Hematopoietic multipotent progenitor cell (in vitro differentiated cells): ENCODE data around the gene CFAP53. TPM values are rescaled to one million over a fixed set of nuclear protein-coding genes. Genes with fewer than 3 reads are reported as not detected.
"Not testable (repeated sequence)": the region's sequence is repeated elsewhere in the genome, so short reads cannot be mapped to it uniquely, and the experiment has no call there.

ENCODE experiments used
- DNase-seq, 3 donors: peaks; one replicate each; pipeline ENCODE4 v3.0.0-alpha.2; 2011 to 2015; ENCODE audit warnings: low read depth in 2 of 3, low spot score in 2 of 3
- total RNA-seq: library from RNA; depleted of rRNA; stranded (reverse); fragments of >200 nt; gene quantifications from one replicate; pipeline ENCODE4 v1.2.3, GENCODE V29; 2012

CFAP53 gene
- total RNA-seq, 1 donor, result 0.27 TPM

DNA sequence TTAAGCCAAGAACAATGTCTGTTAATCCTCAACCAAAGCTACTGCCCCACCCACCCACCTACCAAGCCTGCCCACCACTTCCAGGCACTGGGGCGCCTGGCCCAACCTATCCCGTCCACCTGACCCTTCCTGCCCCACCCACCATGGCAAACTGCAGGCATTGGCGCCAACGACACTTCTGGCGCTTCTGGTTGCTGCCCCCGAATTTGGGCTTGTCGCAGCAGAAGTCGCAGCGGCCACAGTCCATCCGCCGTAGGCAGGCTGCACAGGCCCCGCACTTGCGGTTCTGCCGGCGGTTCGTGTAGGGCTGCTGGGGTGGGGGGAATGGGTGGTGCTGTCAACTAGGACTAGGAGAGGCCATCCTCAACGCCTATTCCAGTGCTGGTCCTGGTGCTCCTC is 7.7 kb upstream of the CFAP53 start:
- no peak for DNase-seq

DNA sequence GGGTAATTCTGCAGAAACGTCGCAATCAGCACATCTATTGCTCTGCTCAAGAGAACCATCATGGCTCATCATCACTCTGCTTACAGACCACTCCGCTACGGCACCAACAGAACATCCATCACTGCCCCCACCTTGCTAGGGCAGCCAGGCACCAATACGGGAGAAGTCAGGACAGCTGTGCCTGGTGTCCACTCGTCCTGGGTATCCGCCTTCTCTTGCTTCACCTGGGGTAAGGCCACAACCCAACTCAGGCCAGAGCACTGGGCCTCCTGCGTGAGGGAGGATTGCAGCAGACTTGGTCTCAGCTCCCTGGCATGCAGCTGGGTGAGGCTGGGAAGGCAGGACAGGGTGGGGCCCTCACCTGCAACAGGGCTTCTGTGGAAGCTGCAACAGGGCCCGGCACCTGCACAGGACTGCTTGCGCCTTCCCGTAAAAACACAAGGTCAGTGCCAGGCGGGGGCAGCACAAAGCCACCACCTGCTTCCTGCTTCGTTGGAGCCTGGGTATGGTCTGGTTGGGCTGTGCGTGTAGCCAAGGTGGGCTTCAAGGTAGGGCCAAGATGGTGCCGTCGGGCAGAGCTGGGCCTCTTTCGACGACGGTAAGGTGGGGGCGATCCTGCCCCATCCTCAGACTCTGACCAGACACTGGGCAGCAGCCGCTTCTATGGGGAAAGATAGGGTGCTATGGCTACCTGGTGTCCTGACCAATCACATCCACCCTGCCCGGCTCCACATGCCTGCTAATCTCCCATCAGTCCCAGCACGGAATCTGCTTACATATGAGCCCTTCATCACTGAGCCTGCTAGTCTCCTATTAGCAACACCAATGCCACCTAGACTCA is 7.1 kb upstream of the CFAP53 start:
- DNase-seq, result no peak

GRCh38 chr18:50272568-50272967 is 6.3 kb upstream of the CFAP53 start:
- DNase-seq, result no peak

- DNase-seq, result peak; percentile 44 to 83 (median 83)
Observed at GRCh38 chr18:50268022-50268747, 1.9 kb upstream of the CFAP53 start.

GRCh38 chr18:50262977-50263376 is 3.3 kb downstream of the CFAP53 start:
- DNase-seq, result no peak

- no peak for DNase-seq
Observed at GRCh38 chr18:50250935-50251334, 15.4 kb downstream of the CFAP53 start.

DNA sequence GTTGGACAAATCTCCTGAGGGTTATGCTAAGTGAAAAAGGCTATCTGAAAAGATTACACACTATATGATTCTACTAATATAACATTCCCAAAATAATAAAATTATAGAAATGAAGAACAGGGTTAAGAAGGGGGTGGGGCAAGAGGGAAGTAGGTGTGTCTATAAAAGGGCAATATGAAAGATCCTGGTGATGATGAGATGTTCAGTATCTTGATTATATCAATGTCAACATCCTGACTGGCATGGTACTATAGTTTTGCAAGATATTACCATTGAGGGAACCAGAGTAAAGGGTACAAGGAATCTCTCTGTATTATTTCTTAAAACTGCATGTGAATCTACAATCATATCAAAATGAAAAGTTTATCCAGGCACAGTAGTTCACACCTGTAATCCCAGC is 16.7 kb downstream of the CFAP53 start:
- DNase-seq, result no peak

DNA sequence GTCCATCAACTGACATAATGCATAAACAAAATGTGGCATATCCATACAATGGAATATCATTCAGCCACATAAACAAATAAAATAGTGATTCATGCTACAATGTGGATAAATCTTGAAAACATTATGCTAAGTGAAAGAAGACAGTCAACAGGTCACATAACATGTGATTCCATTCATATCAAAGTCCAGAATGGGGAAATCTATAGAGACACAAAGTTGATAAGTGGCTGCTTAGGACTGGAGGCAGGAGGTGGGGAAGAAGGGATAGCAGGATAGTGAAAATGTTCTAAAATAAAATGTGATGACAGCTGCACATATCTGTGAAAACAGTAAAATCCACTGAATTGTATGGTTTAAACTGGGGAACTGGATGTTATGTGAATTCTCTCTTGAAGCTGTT is 18.7 kb downstream of the CFAP53 start:
- no peak for DNase-seq

DNA sequence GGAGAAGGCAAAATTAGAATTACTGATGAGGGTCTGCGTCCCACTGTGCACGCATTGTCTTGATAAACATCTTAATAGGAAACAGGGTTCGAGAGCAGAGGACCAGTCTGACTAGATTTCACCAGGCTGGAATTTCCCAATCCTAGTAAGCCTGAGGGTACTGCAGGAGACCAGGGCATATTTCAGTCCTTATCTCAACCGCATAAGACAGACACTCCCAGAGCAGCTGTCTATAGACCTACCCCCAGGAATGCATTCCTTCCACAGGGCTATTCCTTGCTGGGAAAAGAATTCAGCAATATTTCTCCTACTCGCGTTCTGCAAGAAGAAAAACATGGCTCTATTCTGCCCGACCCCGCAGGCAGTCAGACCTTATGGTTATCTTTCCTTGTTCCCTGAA is 24.5 kb downstream of the CFAP53 start:
- DNase-seq, result not testable (repeated sequence)

DNA sequence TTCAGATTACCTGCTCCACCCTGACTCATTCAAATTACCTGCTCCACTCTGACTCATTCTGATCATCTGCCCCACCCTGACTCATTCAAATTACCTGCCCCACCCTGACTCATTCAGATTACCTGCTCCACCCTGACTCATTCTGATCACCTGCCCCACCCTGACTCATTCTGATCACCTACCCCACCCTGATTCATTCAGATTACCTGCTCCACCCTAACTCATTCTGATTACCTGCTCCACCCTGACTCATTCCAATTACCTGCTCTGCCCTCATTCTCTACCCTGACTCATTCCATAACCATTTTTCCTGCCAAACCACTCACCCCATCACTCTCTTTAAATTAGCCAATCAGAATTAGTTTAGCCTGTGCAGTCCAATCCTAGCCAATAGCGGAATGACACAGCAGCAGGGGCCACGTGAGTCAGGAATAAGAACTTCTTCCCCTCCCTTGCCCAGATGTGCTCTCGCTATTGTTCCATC is 26.2 kb downstream of the CFAP53 start:
- no peak for DNase-seq

DNA sequence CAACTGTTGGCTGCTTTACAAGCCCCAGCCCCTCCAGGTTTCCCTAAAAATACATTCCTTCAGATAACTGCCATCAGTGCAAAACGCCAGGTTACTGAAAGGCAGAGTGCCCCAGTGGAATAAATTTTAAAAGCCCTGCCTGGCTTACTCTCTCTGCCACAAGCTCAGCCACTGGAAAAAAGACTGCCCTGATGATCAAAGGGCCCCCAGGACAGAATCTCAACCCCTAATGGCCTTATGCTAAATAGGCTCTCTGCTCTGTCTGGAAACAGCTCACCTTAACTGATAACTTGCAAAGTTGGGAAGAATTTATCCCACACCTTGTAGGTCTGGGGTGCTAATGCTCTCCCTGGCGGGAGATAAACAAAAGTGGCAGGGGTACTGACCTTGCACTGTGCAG is 33.9 kb downstream of the CFAP53 start:
- DNase-seq, result no peak

DNA sequence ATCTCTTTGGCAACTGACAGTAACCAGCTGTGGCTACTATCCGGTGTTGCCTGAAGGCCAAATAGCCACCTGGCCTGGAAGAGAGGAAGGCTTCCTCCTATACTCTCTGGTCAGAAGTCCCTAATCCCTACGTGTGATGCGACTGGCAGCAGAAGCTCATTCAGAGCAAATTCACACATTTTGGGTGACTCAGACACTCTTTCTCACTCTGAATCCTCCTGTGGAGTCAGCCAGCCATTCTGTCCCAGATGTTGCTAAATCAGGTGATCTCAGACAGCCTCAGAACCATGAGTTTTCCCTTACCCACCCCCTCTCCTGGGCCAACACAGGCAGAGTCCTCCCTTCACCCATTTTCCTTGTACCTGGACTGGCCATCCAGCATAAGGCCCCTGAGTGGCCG is 34.7 kb downstream of the CFAP53 start:
- DNase-seq, result no peak

GRCh38 chr18:50220249-50220648 is 46.0 kb downstream of the CFAP53 start:
- not testable (repeated sequence) for DNase-seq

DNA sequence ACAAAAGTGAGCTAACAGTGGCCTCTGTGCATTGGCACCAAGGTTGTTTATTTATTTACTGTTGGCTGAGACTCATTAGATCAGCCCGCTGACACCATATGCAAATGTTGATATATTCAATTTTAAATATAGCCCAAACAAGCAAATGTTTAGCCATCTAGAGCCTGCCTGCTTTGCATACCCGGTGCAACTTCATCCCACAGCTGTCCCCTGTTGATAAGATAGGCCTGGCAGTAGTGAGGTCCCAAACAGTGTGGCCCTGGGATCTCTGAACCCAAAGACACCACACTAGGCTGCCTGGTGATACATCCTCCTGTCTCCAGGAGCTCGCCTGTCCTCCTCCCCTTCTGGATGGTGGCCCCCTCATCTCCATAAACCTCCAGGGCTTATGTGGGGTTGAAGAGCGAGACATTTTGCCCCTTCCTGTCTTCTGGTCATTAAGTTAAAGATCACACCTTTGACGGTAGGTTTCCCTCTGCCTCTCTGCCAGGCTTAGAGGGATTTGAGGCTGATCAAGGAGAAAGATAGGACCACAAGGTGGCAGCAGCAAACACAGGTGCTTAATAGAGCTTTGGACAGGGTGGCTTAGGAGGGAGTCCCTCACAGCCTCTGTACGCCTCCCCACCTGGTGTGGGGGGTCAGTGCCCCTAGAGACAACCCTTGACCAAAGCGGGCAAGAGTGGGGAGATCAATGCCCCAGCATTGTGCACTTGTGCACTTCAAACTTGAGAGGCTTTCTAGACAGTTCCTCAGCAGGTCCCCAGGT is 47.7 kb downstream of the CFAP53 start:
- DNase-seq, result peak in 2 of 3 donors; percentile 5 to 58

- no peak for DNase-seq
Observed at GRCh38 chr18:50209311-50209710, 57.0 kb downstream of the CFAP53 start.

DNA sequence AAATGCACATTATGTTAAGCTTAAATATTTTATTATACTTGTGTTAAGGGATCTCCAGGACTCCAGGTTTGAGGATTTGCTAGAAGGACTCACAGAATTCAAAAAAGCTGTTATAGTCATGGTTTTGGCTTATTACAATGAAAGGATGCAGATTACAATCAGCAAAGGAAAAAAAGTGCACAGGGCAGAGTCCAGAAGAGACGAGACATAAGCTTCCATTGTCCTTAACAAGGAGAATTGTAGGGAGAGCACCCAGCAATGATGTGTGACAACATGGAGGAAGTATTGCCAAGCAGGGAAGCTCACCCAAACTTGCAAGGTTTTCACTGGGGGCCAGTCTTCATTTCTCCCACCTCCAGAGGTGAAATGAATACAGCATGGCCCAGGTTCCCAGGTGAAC is 58.6 kb downstream of the CFAP53 start:
- no peak for DNase-seq

DNA sequence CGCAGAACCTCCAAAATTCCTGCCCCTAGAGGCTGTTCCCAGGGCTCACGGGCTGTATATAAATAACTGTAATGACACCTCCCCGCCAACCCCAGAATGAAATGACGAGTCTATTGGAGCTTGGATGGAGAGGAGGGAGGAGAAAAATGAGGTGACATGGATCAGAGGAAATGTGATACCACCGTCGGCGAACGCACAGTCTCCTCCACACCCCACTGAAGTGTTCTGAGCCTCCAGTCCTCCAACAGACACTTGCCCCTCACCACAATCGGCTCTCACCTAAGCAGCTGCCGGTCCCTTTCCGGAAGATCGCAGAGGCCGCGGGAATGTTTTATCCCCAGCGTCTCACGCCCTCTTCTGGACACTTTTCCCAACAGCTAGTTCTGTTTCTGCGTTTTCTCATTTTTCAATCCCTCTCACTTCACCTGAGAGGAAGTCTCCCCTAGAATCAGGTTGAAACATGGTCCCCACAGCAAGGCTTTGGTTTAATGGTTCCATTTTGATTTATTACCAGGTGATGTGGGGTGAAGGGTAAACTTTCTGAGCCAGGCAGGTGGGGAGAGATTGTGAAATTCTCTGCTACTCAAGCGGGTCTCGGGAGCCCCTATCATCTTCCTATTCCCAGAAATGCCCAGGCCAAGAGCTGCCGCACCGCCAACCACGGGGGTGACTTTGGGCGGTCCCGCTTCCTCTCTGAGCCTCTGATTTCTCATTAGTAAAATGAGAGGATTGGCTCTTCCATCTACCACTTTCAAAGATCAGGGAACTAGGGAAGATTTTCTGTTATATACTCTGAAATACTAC is 62.3 kb downstream of the CFAP53 start:
- DNase-seq, result peak in 2 of 3 donors; percentile 29 to 39

GRCh38 chr18:50201476-50202018 is 64.7 kb downstream of the CFAP53 start:
- DNase-seq, result no peak

DNA sequence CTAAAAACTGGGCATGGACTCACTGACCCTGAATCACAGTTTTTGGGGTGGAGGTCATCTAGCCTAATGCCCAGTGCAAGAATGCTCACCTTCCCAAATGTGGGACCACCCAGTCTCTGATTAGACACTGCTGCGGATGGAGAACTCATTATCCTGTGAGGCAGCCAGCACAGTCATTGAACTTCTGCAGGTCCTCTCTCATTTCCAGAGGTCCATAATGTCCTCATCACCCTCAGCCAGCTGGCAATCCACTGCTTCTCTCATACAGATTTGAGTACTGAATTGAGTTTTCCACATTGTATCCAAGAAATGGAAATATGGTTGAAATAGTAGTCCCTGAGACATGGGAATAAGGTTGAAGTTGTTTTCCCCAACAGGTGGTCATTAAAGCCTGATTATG is 66.4 kb downstream of the CFAP53 start:
- no peak for DNase-seq

GRCh38 chr18:50199346-50199855 is 66.9 kb downstream of the CFAP53 start:
- DNase-seq, result no peak
